Osteoblast (primary cell): ENCODE data around the gene GNRH2. TPM values are rescaled to one million over a fixed set of nuclear protein-coding genes. Genes with fewer than 3 reads are reported as not detected.
"Not testable (repeated sequence)": the region's sequence is repeated elsewhere in the genome, so short reads cannot be mapped to it uniquely, and the experiment has no call there.

ENCODE experiments used
- DNase-seq: peaks from one replicate; pipeline ENCODE4 v3.0.0; 2011; ENCODE audit warnings: low spot score, mixed read lengths; ENCODE audit not compliant: insufficient read length; ENCODE audit errors: missing footprints
- H2AFZ ChIP-seq: 2 replicates; pipeline ENCODE4 v1.6.0; 2011; ENCODE audit warnings: mild to moderate bottlenecking, low read length
- H3K27ac ChIP-seq: 2 replicates; pipeline ENCODE4 v1.5.1; 2011; ENCODE audit warnings: mild to moderate bottlenecking, low read depth, low read length, moderate library complexity
- H3K27me3 ChIP-seq: 2 replicates; pipeline ENCODE4 v1.6.0; 2012; ENCODE audit warnings: mild to moderate bottlenecking, control low read depth, inconsistent platforms, low read length, moderate library complexity; ENCODE audit not compliant: insufficient read depth
- H3K36me3 ChIP-seq: 2 replicates; pipeline ENCODE4 v1.5.1; 2011; ENCODE audit warnings: mild to moderate bottlenecking, low read length, control low read depth, moderate library complexity; ENCODE audit not compliant: insufficient read depth
- H3K4me1 ChIP-seq: 2 replicates; pipeline ENCODE4 v1.5.1; 2011; ENCODE audit warnings: mild to moderate bottlenecking, low read length, control low read depth, moderate library complexity; ENCODE audit not compliant: insufficient read depth
- H3K4me2 ChIP-seq: 2 replicates; pipeline ENCODE4 v1.6.0; 2011; ENCODE audit warnings: mild to moderate bottlenecking, low read length; ENCODE audit not compliant: insufficient read depth
- H3K4me3 ChIP-seq: fragments of 200-600 bp; sonication (generic); 3 replicates; pipeline ENCODE4 v1.5.1; 2012; ENCODE audit warnings: mild to moderate bottlenecking, low read length, inconsistent platforms; ENCODE audit not compliant: insufficient read depth
- H3K79me2 ChIP-seq: 2 replicates; pipeline ENCODE4 v1.6.0; 2012; ENCODE audit warnings: mild to moderate bottlenecking, low read length, control low read depth, inconsistent platforms; ENCODE audit not compliant: insufficient read depth
- H3K9me3 ChIP-seq: 2 replicates; pipeline ENCODE4 v1.5.1; 2011; ENCODE audit warnings: low read depth, low read length, control low read depth
- H4K20me1 ChIP-seq: 2 replicates; pipeline ENCODE4 v1.6.0; 2012; ENCODE audit warnings: mild to moderate bottlenecking, low read length, control low read depth; ENCODE audit not compliant: insufficient read depth
- total RNA-seq: library from RNA; depleted of rRNA; stranded (reverse); fragments of >200 nt; gene quantifications from 2 replicates; pipeline ENCODE4 v1.2.3, GENCODE V29; 2012
- TF ChIP-seq, protein P1 (sequence below): IDR thresholded peaks from 2 replicates; pipeline ENCODE4 v1.5.1; 2011; ENCODE audit warnings: mild to moderate bottlenecking, low read depth, low read length, moderate library complexity; ENCODE audit errors: extremely low read depth

GNRH2 gene
- total RNA-seq, 1 donor: not detected

GRCh38 chr20:3014179-3014578 lies 29.2 kb upstream of the GNRH2 start:
- H3K27ac ChIP-seq: no peak overlapping the region
- H3K79me2 ChIP-seq: no peaks in the 10 kb centered on the region
- H4K20me1 ChIP-seq: peaks cover 14% of the 10 kb centered on the region
- H3K27me3 ChIP-seq: no peaks in the 10 kb centered on the region
- H3K4me2 ChIP-seq: no peak overlapping the region
- no peak overlapping the region for H2AFZ ChIP-seq
- no peak for DNase-seq
- H3K36me3 ChIP-seq: peaks cover 6% of the 10 kb centered on the region
- H3K9me3 ChIP-seq: no peaks in the 10 kb centered on the region
- TF ChIP-seq, protein P1, sequence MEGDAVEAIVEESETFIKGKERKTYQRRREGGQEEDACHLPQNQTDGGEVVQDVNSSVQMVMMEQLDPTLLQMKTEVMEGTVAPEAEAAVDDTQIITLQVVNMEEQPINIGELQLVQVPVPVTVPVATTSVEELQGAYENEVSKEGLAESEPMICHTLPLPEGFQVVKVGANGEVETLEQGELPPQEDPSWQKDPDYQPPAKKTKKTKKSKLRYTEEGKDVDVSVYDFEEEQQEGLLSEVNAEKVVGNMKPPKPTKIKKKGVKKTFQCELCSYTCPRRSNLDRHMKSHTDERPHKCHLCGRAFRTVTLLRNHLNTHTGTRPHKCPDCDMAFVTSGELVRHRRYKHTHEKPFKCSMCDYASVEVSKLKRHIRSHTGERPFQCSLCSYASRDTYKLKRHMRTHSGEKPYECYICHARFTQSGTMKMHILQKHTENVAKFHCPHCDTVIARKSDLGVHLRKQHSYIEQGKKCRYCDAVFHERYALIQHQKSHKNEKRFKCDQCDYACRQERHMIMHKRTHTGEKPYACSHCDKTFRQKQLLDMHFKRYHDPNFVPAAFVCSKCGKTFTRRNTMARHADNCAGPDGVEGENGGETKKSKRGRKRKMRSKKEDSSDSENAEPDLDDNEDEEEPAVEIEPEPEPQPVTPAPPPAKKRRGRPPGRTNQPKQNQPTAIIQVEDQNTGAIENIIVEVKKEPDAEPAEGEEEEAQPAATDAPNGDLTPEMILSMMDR: no peak
- H3K4me3 ChIP-seq: no peak overlapping the region
- peaks cover 11% of the 10 kb centered on the region for H3K4me1 ChIP-seq

- Histone ChIP-seq H3K27ac (no peak overlapping the region), H3K9me3 (no peaks in the 10 kb centered on the region), H3K4me3 (no peak overlapping the region), H3K4me2 (no peak overlapping the region), H4K20me1 (peaks cover 14% of the 10 kb centered on the region), H3K36me3 (peaks cover 6% of the 10 kb centered on the region), H3K79me2 (no peaks in the 10 kb centered on the region), H2AFZ (no peak overlapping the region), H3K4me1 (peaks cover 11% of the 10 kb centered on the region), H3K27me3 (no peaks in the 10 kb centered on the region)
- peak; percentile 46 for DNase-seq
- TF ChIP-seq, protein P1: no peak
Measured at GRCh38 chr20:3014662-3015061, 28.8 kb upstream of the GNRH2 start.

DNA sequence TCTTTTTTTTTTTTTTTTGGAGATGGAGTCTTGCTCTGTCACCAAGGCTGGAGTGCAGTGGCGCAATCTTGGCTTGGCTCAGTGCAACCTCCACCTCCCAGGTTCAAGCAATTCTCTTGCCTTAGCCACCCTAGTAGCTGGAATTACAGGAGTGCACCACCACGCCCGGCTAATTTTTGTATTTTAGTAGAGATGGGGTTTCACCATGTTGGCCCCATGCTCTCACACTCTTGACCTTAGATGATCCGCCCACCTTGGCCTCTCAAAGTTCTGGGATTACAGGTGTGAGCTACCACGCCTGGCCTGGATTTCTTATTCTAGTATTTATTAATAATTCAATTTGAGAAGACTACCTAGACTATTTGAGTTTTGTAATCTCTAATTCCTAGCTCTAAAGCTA lies 28.1 kb upstream of the GNRH2 start:
- DNase-seq: peak; percentile 46
- not testable (repeated sequence) for H3K4me3 ChIP-seq
- peaks cover 11% of the 10 kb centered on the region for H3K4me1 ChIP-seq

DNA sequence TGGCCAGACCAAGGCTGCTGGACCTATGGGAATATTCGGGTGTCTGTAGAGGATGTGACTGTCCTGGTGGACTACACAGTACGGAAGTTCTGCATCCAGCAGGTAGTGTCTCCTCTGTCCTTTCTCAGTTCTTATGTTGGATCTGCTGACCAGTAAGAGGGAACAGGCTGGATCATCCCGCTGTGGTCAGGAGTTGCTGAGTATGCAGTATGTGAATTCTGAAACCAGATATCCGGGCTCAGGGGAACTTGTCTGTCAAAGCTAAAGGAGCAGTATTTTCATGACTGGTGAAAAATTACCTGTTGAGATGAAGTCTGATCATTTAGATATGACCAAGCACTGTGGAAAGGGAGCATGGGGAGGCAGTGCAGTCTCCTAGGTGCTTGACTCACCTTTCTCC lies 22.1 kb upstream of the GNRH2 start:
- TF ChIP-seq, protein P1: no peak
- DNase-seq: peak; percentile 58
- no peaks in the 10 kb centered on the region for H3K4me1 ChIP-seq

More for the DNA sequence above, 28.1 kb upstream of the GNRH2 start:
- not testable (repeated sequence) for H3K27me3 ChIP-seq, H3K27ac ChIP-seq, H3K4me2 ChIP-seq, H3K79me2 ChIP-seq, H3K9me3 ChIP-seq, H2AFZ ChIP-seq, H3K36me3 ChIP-seq
- peaks cover 14% of the 10 kb centered on the region for H4K20me1 ChIP-seq

More for the DNA sequence above, 22.1 kb upstream of the GNRH2 start:
- H4K20me1 ChIP-seq: no peaks in the 10 kb centered on the region
- H3K36me3 ChIP-seq: peaks cover 33% of the 10 kb centered on the region
- H3K27ac ChIP-seq: no peak overlapping the region
- no peaks in the 10 kb centered on the region for H3K27me3 ChIP-seq
- no peaks in the 10 kb centered on the region for H3K9me3 ChIP-seq
- no peak overlapping the region for H3K4me2 ChIP-seq
- no peak overlapping the region for H2AFZ ChIP-seq
- no peaks in the 10 kb centered on the region for H3K79me2 ChIP-seq
- no peak overlapping the region for H3K4me3 ChIP-seq
